ENCODE results near the gene PTGDS. TPM values are rescaled to one million over a fixed set of nuclear protein-coding genes. Genes with fewer than 3 reads are reported as not detected.
A peak's percentile ranks its signal among the peaks of the same experiment; 100 is the strongest.

Gene PTGDS
- 10 to 100 TPM; 40.6 to 41.0 TPM for total RNA-seq
- polyA plus RNA-seq (2013, experiment 1 of 2), result 16.4 TPM
- 28.3 TPM for polyA plus RNA-seq (2013, experiment 2 of 2)
- 0 to 13.8 (median 0.90) reads per million in 172 experiments for total RNA-seq

GRCh38 chr9:136977223-136977622 lies at the start of gene PTGDS:
Gene PTGDS (plus strand): TSS chr9:136977504. CDS start chr9:136977579, 75 bp downstream.
- TF ChIP-seq, protein P1, sequence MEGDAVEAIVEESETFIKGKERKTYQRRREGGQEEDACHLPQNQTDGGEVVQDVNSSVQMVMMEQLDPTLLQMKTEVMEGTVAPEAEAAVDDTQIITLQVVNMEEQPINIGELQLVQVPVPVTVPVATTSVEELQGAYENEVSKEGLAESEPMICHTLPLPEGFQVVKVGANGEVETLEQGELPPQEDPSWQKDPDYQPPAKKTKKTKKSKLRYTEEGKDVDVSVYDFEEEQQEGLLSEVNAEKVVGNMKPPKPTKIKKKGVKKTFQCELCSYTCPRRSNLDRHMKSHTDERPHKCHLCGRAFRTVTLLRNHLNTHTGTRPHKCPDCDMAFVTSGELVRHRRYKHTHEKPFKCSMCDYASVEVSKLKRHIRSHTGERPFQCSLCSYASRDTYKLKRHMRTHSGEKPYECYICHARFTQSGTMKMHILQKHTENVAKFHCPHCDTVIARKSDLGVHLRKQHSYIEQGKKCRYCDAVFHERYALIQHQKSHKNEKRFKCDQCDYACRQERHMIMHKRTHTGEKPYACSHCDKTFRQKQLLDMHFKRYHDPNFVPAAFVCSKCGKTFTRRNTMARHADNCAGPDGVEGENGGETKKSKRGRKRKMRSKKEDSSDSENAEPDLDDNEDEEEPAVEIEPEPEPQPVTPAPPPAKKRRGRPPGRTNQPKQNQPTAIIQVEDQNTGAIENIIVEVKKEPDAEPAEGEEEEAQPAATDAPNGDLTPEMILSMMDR (IDR thresholded peaks at IDR 0.05), result no peak
- Histone ChIP-seq H3K4me3 (ENCODE audit: low read length) (peak within 1 kb of the TSS; percentile 29), H3K4me1 (ENCODE audit: insufficient read depth, low read length) (peaks cover 60% of the 10 kb centered on the region), H3K27ac (ENCODE audit: low read depth in 1 of 2, low read length in 2 of 2) (no peak within 1 kb of the TSS), H3K36me3 (ENCODE audit: insufficient read depth, low read length) (no peaks in the 10 kb centered on the region), H3K27me3 (ENCODE audit: control insufficient read depth in 1 of 2, insufficient read depth in 2 of 2, low read length in 2 of 2) (no peaks in the 10 kb centered on the region), H3K9me3 (ENCODE audit: control insufficient read depth in 1 of 2, insufficient read depth in 1 of 2, low read length in 2 of 2) (peaks cover 0 to 9% of the 10 kb centered on the region in 2 experiments)
- Mint-ChIP-seq H3K4me3 (peak within 1 kb of the TSS; percentile 58), H3K36me3 (ENCODE audit: low read depth) (no peaks in the 10 kb centered on the region), H3K27ac (no peak within 1 kb of the TSS), H3K4me1 (ENCODE audit: low read depth) (peaks cover 20% of the 10 kb centered on the region), H3K27me3 (peaks cover 13% of the 10 kb centered on the region), H3K9me3 (no peaks in the 10 kb centered on the region)
- DNase-seq (no peak), ATAC-seq (ENCODE audit: poor library complexity) (no peak)
- CTCF ChIA-PET, result interaction anchor here (0.9 to 1.4 kb wide), 2 partner anchors 15 to 52 kb away, joined by 3 read pairs; partner anchors contain the start of gene PAXX
- intact Hi-C loops (cut with DNase I, micrococcal nuclease), result no loop called here
- POLR2A ChIA-PET, result interaction anchor here (1.0 to 2.9 kb wide), 3 partner anchors 15 to 57 kb away, joined by 4 to 12 read pairs (median 11); partner anchors contain the start of gene PAXX

- intact Hi-C loops (cut with DNase I, micrococcal nuclease), result no loop called here
- H3K9me3 ChIP-seq (ENCODE audit: control insufficient read depth in 1 of 2, insufficient read depth in 1 of 2, low read length in 2 of 2), result no peaks in the 10 kb centered on the region
- peaks cover 11% of the 10 kb centered on the region for H3K36me3 Mint-ChIP-seq (ENCODE audit: low read depth)
- no peak for ATAC-seq (ENCODE audit: poor library complexity)
- no peaks in the 10 kb centered on the region for H3K27me3 ChIP-seq (ENCODE audit: control insufficient read depth in 1 of 2, insufficient read depth in 2 of 2, low read length in 2 of 2)
- ChIA-PET CTCF (no interaction called here), POLR2A (no interaction called here)
- H3K4me3 Mint-ChIP-seq, result no peak overlapping the region
- no peaks in the 10 kb centered on the region for H3K9me3 Mint-ChIP-seq
- H3K27ac Mint-ChIP-seq, result no peak overlapping the region
- no peaks in the 10 kb centered on the region for H3K4me1 ChIP-seq (ENCODE audit: insufficient read depth, low read length)
- H3K27ac ChIP-seq (ENCODE audit: low read depth in 1 of 2, low read length in 2 of 2), result no peak overlapping the region
- H3K4me3 ChIP-seq (ENCODE audit: low read length), result no peak overlapping the region
- no peaks in the 10 kb centered on the region for H3K4me1 Mint-ChIP-seq (ENCODE audit: low read depth)
- H3K27me3 Mint-ChIP-seq, result no peaks in the 10 kb centered on the region
- no peak for DNase-seq
- TF ChIP-seq, protein P1 (IDR thresholded peaks at IDR 0.05), result no peak
- peaks cover 22% of the 10 kb centered on the region for H3K36me3 ChIP-seq (ENCODE audit: insufficient read depth, low read length)
Observed at GRCh38 chr9:136928591-136928990, 48.7 kb upstream of the PTGDS start.

GRCh38 chr9:136930014-136930413 lies 47.3 kb upstream of the PTGDS start:
- ATAC-seq (ENCODE audit: poor library complexity) (no peak), DNase-seq (no peak)
- CTCF ChIA-PET, result interaction anchor here (1.0 kb wide), 1 partner anchor 88 kb away, joined by 3 read pairs; the partner anchor contains the start of gene AJM1
- H3K4me3 ChIP-seq (ENCODE audit: low read length), result no peak overlapping the region
- intact Hi-C loops (cut with DNase I, micrococcal nuclease), result no loop called here
- no peaks in the 10 kb centered on the region for H3K4me1 ChIP-seq (ENCODE audit: insufficient read depth, low read length)
- no peaks in the 10 kb centered on the region for H3K27me3 Mint-ChIP-seq
- peaks cover 12% of the 10 kb centered on the region for H3K36me3 ChIP-seq (ENCODE audit: insufficient read depth, low read length)
- H3K4me1 Mint-ChIP-seq (ENCODE audit: low read depth), result no peaks in the 10 kb centered on the region
- H3K27ac ChIP-seq (ENCODE audit: low read depth in 1 of 2, low read length in 2 of 2), result no peak overlapping the region
- H3K36me3 Mint-ChIP-seq (ENCODE audit: low read depth), result peaks cover 11% of the 10 kb centered on the region
- no peaks in the 10 kb centered on the region for H3K9me3 Mint-ChIP-seq
- H3K9me3 ChIP-seq (ENCODE audit: control insufficient read depth in 1 of 2, insufficient read depth in 1 of 2, low read length in 2 of 2), result no peaks in the 10 kb centered on the region
- H3K4me3 Mint-ChIP-seq, result no peak overlapping the region
- no peaks in the 10 kb centered on the region for H3K27me3 ChIP-seq (ENCODE audit: control insufficient read depth in 1 of 2, insufficient read depth in 2 of 2, low read length in 2 of 2)
- POLR2A ChIA-PET, result no interaction called here
- no peak overlapping the region for H3K27ac Mint-ChIP-seq
- TF ChIP-seq, protein P1 (IDR thresholded peaks at IDR 0.05), result no peak

Measured in CD4-positive, alpha-beta T cell (primary cell).